ENCODE results near the gene ITPR3.
"Not testable (repeated sequence)": the region's sequence is repeated elsewhere in the genome, so short reads cannot be mapped to it uniquely, and the experiment has no call there.

The ITPR3 gene

DNA sequence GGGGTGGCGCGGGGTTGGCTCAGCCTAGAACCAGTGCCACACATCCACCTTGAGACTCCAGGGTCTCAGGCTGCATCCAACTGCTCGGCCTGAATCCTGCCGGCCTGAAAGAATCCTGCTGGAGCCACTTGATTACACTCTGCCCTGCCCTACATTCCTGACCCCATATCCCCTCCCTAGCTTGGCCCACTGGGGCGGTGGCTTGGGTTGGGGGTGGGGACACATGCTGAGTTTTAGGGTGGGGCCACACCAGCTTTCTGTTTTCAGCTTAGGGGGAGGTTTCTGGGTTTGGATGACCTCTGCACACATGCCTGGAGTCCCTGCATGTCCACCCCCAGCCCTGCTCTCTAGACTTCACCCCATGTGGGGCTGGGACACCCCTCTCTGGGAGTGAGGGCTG is 6.8 kb downstream of the ITPR3 start:
- H3K27me3 ChIP-seq (ENCODE audit: insufficient read depth, insufficient read length) = peaks cover 3% of the 10 kb centered on the region
- no peaks in the 10 kb centered on the region for H3K36me3 ChIP-seq (ENCODE audit: insufficient read depth, insufficient read length, low read length)
- DNase-seq (ENCODE audit: low read depth, low spot score) = no peak
- no peak for TF ChIP-seq ZNF274 (IDR thresholded peaks at IDR 0.05; ENCODE audit: low read depth, low read length)
- no peak for TF ChIP-seq YY1 (IDR thresholded peaks at IDR 0.05; ENCODE audit: insufficient read depth, insufficient read length)
- no peak for TF ChIP-seq SUZ12 (IDR thresholded peaks at IDR 0.05; ENCODE audit: extremely low read depth, insufficient read depth, insufficient read length)
- H3K4me1 ChIP-seq (ENCODE audit: insufficient read depth, insufficient read length) = peaks cover 19% of the 10 kb centered on the region
- no peaks in the 10 kb centered on the region for H3K9me3 ChIP-seq (ENCODE audit: insufficient read depth, low read length)
- H3K4me3 ChIP-seq (ENCODE audit: insufficient read length, low read depth) = no peak overlapping the region
- H3K9ac ChIP-seq (ENCODE audit: insufficient read length, low read depth) = no peak overlapping the region

DNA sequence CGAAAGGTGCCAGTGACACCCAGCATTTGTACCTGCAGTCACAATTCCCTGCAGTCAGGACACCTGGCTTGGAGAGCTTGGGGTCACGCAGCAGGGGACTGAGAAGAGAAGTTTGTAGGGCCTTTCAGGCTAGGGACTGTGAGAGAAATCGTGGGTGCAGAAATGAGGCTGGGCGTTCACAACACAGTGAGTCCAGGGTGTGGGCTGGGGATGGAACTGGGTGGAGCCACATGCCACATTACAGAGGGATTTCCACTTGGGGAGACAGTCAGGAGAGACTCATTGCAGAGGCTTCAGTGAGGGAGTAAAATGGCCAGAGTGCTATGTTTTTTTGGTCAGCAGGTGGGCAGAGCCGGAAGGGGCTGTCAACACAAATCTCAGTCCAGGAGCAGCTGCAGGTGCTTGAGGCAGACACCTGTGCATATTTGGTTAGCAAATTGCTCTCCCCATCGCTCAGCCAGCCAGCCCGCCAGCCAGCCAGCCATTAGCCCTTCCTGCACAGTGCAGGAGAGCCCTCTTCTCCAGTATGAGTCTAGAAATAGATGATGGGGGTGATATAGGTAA is 7.4 kb downstream of the ITPR3 start:
- no peaks in the 10 kb centered on the region for H3K36me3 ChIP-seq (ENCODE audit: insufficient read depth, insufficient read length, low read length)
- peaks cover 18% of the 10 kb centered on the region for H3K4me1 ChIP-seq (ENCODE audit: insufficient read depth, insufficient read length)
- no peaks in the 10 kb centered on the region for H3K9me3 ChIP-seq (ENCODE audit: insufficient read depth, low read length)
- H3K27me3 ChIP-seq (ENCODE audit: insufficient read depth, insufficient read length) = peaks cover 8% of the 10 kb centered on the region
- no peak for DNase-seq (ENCODE audit: low read depth, low spot score)
- no peak for TF ChIP-seq ZNF274 (IDR thresholded peaks at IDR 0.05; ENCODE audit: low read depth, low read length)
- TF ChIP-seq YY1 (IDR thresholded peaks at IDR 0.05; ENCODE audit: insufficient read depth, insufficient read length) = no peak
- no peak for TF ChIP-seq SUZ12 (IDR thresholded peaks at IDR 0.05; ENCODE audit: extremely low read depth, insufficient read depth, insufficient read length)
- no peak overlapping the region for H3K9ac ChIP-seq (ENCODE audit: insufficient read length, low read depth)
- no peak overlapping the region for H3K4me3 ChIP-seq (ENCODE audit: insufficient read length, low read depth)

DNA sequence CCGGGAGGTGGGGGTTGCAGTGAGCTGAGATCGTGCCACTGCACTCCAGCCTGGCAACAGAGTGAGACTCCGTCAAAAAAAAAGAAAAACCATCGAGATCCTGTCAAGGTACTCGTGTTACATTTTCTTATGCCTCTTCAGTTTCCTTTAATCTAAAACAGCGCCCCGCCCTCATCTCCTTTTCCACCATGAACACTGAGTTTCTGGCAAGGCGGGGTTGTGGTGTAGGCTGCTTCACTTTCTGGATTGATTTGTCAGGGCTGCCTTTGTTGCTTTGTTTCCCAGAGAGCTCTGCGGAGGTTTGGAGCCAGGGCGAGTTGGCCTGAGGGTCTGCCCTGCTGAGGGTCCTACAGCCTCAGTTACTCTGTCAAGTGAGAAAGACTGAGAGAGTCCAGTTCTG is 8.9 kb downstream of the ITPR3 start:
- Histone ChIP-seq H3K36me3 (ENCODE audit: insufficient read depth, insufficient read length, low read length) (no peaks in the 10 kb centered on the region), H3K4me3 (ENCODE audit: insufficient read length, low read depth) (no peak overlapping the region), H3K9ac (ENCODE audit: insufficient read length, low read depth) (no peak overlapping the region), H3K4me1 (ENCODE audit: insufficient read depth, insufficient read length) (peaks cover 18% of the 10 kb centered on the region), H3K9me3 (ENCODE audit: insufficient read depth, low read length) (no peaks in the 10 kb centered on the region), H3K27me3 (ENCODE audit: insufficient read depth, insufficient read length) (peaks cover 20% of the 10 kb centered on the region)
- no peak for TF ChIP-seq SUZ12 (IDR thresholded peaks at IDR 0.05; ENCODE audit: extremely low read depth, insufficient read depth, insufficient read length)
- no peak for TF ChIP-seq ZNF274 (IDR thresholded peaks at IDR 0.05; ENCODE audit: low read depth, low read length)
- no peak for TF ChIP-seq YY1 (IDR thresholded peaks at IDR 0.05; ENCODE audit: insufficient read depth, insufficient read length)
- no peak for DNase-seq (ENCODE audit: low read depth, low spot score)

DNA sequence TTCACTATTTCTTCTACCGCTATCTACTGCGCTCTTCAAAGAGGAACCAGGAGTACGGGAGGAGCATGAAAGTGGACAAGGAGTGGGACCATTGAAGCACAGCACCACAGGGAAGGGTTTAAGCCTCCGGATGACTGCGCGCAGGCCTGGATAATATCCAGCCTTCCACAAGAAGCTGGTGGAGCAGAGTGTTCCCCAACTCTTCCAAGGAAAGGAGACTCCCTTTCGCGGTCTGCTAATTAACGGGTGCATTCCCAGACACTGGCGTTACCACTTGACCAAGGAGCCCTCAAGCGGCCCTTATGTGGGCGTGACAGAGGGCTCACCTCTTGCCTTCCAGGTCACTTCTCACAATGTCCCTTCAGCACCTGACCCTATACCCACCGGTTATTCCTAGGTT is 10.4 kb downstream of the ITPR3 start:
- not testable (repeated sequence) for H3K9me3 ChIP-seq (ENCODE audit: insufficient read depth, low read length); H3K36me3 ChIP-seq (ENCODE audit: insufficient read depth, insufficient read length, low read length); H3K9ac ChIP-seq (ENCODE audit: insufficient read length, low read depth); DNase-seq (ENCODE audit: low read depth, low spot score); H3K4me3 ChIP-seq (ENCODE audit: insufficient read length, low read depth)
- H3K27me3 ChIP-seq (ENCODE audit: insufficient read depth, insufficient read length) = peaks cover 20% of the 10 kb centered on the region
- H3K4me1 ChIP-seq (ENCODE audit: insufficient read depth, insufficient read length) = peaks cover 23% of the 10 kb centered on the region

DNA sequence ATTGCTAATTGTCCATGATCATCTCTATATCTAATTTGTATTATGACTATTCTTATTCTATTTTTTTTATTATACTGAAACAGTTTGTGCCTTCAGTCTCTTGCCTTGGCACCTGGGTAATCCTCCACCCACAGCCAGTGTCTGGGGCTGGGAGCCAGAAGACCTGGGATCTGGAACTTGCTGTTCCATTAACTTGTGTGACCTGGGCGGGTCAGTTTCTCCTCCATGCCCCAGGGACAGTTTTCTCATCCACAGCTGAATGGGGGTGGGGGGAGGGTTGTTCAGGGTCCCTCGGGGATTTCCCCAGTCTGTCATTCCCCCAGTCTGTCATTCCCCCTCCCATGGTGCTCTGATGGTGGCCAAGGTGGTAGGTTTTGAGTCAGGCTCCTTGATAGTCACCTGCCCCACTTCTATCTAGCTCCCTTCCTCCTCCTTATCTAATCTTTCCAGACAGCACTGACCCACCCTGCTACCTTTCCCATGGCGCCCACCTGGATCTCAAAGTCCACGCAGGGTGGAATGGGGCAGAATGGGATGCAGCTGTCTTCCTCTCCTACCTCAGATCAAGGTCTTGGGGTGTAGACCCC is 10.9 kb downstream of the ITPR3 start:
- no peak for TF ChIP-seq SUZ12 (IDR thresholded peaks at IDR 0.05; ENCODE audit: extremely low read depth, insufficient read depth, insufficient read length)
- TF ChIP-seq ZNF274 (IDR thresholded peaks at IDR 0.05; ENCODE audit: low read depth, low read length) = no peak
- TF ChIP-seq YY1 (IDR thresholded peaks at IDR 0.05; ENCODE audit: insufficient read depth, insufficient read length) = no peak
- H3K9me3 ChIP-seq (ENCODE audit: insufficient read depth, low read length) = no peaks in the 10 kb centered on the region
- no peak overlapping the region for H3K4me3 ChIP-seq (ENCODE audit: insufficient read length, low read depth)
- no peaks in the 10 kb centered on the region for H3K36me3 ChIP-seq (ENCODE audit: insufficient read depth, insufficient read length, low read length)
- peaks cover 23% of the 10 kb centered on the region for H3K4me1 ChIP-seq (ENCODE audit: insufficient read depth, insufficient read length)
- peaks cover 20% of the 10 kb centered on the region for H3K27me3 ChIP-seq (ENCODE audit: insufficient read depth, insufficient read length)
- no peak overlapping the region for H3K9ac ChIP-seq (ENCODE audit: insufficient read length, low read depth)
- no peak for DNase-seq (ENCODE audit: low read depth, low spot score)

DNA sequence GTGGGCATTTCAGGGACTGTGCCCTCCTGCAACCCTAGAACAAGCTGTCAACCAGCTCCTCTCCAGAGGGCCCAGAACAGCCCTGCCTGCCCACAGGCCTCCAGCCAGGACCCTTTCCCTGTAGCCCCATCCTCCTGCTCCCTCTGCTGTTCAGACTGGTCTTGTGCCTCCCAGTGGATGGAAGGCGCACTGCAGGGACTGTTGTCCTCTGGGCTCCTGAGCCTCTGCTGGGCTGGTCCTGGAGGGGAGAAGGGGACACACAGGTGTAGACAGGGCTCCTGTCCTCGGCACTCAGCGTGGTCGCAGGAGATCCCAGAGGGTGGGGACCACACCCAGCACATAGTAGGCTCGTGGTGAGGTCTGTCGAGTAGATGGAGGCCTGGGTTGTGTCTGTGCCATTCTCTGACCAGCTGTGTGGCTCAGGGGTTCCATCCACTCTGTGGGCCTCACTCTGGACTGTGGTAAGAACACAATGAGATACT is 11.5 kb downstream of the ITPR3 start:
- Histone ChIP-seq H3K4me3 (ENCODE audit: insufficient read length, low read depth) (no peak overlapping the region), H3K9ac (ENCODE audit: insufficient read length, low read depth) (no peak overlapping the region)

DNA sequence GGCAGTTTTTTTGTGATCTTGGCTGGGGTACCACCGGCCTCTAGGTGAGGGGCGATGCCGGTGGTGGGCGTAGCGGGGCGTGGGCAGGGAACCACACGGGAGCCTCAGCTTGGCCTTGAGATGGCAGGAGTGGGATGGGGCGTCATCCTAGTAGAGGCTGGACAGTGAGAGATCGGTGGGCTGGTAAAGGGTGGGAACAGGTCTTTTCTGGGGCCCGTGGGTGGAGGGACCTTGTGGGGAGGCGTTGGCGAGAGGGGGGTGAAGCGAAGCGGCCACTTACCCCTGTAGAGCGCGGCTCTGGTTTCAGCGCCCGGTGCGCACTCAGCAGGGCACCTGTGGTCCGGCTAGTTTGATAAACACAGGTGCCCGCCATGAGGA is 12.0 kb downstream of the ITPR3 start:
- Histone ChIP-seq H3K9ac (ENCODE audit: insufficient read length, low read depth) (peak overlapping the region; percentile 42), H3K4me1 (ENCODE audit: insufficient read depth, insufficient read length) (peaks cover 17% of the 10 kb centered on the region), H3K9me3 (ENCODE audit: insufficient read depth, low read length) (no peaks in the 10 kb centered on the region), H3K27me3 (ENCODE audit: insufficient read depth, insufficient read length) (peaks cover 20% of the 10 kb centered on the region), H3K36me3 (ENCODE audit: insufficient read depth, insufficient read length, low read length) (no peaks in the 10 kb centered on the region), H3K4me3 (ENCODE audit: insufficient read length, low read depth) (peak overlapping the region; percentile 26)
- TF ChIP-seq ZNF274 (IDR thresholded peaks at IDR 0.05; ENCODE audit: low read depth, low read length) (no peak), SUZ12 (IDR thresholded peaks at IDR 0.05; ENCODE audit: extremely low read depth, insufficient read depth, insufficient read length) (no peak), YY1 (IDR thresholded peaks at IDR 0.05; ENCODE audit: insufficient read depth, insufficient read length) (no peak)
- no peak for DNase-seq (ENCODE audit: low read depth, low spot score)

More for the DNA sequence above, 11.5 kb downstream of the ITPR3 start:
- Histone ChIP-seq H3K36me3 (ENCODE audit: insufficient read depth, insufficient read length, low read length) (no peaks in the 10 kb centered on the region), H3K9me3 (ENCODE audit: insufficient read depth, low read length) (no peaks in the 10 kb centered on the region), H3K4me1 (ENCODE audit: insufficient read depth, insufficient read length) (peaks cover 21% of the 10 kb centered on the region), H3K27me3 (ENCODE audit: insufficient read depth, insufficient read length) (peaks cover 20% of the 10 kb centered on the region)
- no peak for TF ChIP-seq ZNF274 (IDR thresholded peaks at IDR 0.05; ENCODE audit: low read depth, low read length)
- no peak for TF ChIP-seq YY1 (IDR thresholded peaks at IDR 0.05; ENCODE audit: insufficient read depth, insufficient read length)
- no peak for TF ChIP-seq SUZ12 (IDR thresholded peaks at IDR 0.05; ENCODE audit: extremely low read depth, insufficient read depth, insufficient read length)
- peak; percentile 51 for DNase-seq (ENCODE audit: low read depth, low spot score)

Data from NT2/D1 (cell line).